Hematopoietic multipotent progenitor cell treated with erythropoietin and hydrocortisone succinate and interleukin-3 and kit ligand, for 8 days (in vitro differentiated cells): Measurements from ENCODE around the gene ANKS1A.
"Not testable (repeated sequence)": the region's sequence is repeated elsewhere in the genome, so short reads cannot be mapped to it uniquely, and the experiment has no call there.

Source experiments
- DNase-seq: peaks from one replicate; pipeline ENCODE4 v3.0.0-alpha.2; 2015

ANKS1A gene

DNA sequence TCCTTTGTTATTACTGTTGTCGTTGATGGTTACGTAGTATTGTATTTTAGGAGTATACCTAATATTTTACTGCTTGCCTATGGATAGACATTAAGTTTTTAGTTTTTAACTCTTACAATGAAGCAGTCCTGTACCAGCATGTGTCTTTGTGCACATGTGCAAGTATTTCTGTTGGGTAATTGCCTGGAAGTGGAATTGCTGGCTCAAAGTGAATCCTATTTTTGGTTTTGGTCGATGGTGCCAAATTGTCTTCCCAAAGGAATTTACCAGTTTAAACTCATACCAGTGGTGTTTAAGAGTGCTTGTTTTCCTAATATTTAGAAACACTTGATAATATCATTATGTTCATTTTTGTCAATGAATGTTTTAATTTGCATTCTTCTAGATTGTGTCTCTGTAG, 75.5 kb downstream of the ANKS1A start:
- no peak for DNase-seq

DNA sequence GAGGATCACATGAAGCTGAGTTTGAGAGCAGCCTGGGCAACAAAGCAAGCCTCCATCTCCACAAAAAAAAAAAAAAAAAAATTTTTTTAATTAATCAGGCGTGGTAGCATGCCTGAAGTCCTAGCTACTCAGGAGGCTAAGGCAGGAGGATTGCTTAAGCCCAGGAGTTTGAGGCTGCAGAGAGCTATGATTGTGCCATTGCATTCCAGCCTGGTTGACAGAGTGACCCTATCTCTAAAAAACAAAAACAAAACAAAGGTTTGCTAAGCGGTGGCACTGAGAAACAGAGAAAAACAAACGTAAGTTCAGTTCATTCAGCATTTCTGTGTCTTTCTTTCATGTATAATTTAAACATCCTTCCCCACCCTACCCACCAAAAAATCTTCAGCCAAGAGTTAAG, 78.4 kb downstream of the ANKS1A start:
- no peak for DNase-seq

DNA sequence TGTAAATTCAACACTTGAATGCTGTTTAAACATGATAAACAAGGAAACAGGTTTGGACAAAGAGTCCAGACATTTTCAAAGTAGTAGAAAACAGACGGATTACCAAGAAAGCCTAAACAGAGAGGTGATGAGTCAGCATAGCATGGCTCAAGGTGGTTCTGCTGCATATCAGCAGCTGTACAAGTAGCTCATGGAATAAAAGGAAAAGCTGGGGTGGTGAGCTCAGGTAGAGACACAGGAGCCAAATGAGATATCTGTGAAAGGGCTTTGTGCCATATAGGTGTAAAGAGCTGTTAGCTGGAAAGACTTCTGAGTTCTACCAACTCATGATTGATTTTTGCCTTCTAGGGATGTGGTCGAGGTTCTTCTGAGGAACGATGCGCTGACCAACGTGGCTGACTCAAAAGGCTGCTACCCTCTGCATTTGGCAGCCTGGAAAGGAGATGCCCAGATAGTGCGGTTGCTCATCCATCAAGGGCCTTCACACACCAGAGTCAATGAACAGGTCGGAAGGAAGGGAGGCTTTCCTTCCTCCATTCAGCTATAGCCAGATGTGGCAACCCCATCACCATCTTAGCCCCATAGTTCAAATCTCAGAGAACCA, 80.7 kb downstream of the ANKS1A start:
- peak; percentile 28 for DNase-seq

DNA sequence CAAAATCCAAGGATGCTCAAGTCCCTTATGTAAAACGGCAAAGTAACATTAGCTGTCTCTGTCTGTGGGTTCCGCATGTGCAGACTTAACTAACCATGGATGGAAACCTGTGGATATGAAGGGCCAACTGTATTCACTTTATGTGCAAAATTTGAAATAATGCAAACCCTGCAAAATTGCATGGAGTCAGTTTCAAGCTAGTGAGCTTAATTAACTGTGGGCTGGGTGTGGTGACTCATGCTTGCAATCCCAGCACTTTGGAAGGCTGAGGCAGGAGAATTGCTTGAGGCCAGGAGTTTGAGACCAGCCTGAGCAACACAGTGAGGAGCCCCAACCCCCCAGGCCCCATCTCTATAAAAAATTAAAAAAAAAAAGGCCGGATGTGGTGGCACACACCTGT, 81.4 kb downstream of the ANKS1A start:
- DNase-seq = no peak

DNA sequence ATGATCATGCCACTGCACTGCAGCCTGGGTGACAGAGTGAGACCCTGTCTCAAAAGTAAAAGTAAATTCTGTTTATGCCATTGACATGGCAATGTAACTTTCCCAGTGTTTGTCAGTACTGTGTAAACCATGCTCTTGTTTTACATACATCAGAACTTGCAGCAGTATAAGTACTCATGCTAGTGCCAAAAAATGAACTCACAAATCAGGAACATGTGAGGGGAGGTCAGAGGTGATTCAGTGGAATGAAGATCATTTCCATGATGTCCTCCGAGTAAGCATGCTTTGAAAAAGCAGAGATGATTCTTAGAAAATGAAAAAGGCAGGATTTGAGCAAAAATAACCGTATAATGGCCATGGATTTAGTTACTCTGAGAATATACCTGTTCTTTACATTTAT, 81.9 kb downstream of the ANKS1A start:
- DNase-seq = no peak

DNA sequence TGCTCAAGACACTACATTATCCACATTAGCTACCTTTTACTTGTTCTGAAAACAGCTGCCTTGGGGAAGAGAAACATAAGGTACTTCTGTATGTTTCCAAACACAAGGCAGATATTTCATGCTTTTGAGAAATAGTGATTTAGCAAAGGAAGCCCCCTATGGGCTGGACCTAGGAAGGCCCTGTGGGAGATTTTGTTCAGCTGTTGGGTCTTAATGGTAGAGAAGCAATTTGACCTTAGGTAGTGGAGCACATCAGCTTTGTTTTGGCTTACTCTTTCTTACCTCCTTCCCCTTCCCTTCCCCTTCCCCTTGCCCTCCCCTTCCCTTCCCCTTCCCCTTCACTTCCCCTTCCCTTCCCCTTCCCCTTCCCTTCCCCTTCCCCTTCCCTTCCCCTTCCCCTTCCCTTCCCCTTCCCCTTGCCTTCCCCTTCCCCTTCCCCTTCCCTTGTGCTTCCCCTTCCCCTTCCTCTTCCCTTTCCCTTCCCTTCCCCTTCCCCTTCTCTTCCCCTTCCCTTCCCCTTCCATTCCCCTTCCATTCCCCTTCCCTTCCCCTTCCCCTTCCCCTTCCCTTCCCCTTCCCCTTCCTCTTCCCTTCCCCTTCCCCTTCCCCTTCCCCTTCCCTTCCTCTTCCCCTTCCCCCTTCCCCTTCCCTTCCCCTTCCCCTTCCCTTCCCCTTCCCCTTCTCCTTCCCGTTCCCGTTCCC, 84.6 kb downstream of the ANKS1A start:
- no peak for DNase-seq

DNA sequence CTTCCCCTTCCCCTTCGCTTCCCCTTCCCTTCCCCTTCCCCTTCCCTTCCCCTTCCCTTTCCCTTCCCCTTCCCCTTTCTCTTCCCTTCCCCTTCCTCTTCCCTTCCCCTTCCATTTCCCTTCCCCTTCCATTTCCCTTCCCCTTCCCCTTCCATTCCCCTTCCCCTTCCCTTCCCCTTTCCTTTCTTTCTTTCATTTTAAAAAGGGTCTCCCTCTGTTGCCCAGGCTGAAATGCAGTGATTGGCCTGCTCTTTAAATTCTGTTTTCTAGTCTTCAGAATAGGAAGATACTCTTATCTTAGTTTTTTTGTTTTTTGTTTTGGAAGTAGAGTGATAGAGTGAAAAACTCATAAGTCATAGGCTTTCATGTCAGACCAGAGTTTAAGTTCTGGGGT, 85.2 kb downstream of the ANKS1A start:
- DNase-seq = no peak

DNA sequence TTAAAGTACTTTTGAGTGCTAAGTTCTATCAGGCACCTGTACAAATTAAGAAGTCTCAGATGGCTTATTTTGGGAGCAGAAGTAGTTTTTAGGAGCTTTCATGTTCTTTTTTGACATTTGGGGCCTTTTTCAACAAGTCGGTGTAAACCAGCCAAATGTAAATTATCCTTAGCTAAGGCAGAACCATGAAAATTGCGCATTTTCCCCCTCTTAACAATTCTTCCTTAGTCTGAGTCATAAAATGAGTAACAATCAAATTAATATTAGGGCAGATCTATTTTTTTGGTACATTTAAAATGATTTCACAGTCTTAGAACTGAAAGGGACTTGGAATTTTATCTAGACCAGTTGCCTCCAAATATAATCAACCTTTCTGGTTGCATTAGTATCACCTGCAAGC, 87.2 kb downstream of the ANKS1A start:
- DNase-seq = no peak

DNA sequence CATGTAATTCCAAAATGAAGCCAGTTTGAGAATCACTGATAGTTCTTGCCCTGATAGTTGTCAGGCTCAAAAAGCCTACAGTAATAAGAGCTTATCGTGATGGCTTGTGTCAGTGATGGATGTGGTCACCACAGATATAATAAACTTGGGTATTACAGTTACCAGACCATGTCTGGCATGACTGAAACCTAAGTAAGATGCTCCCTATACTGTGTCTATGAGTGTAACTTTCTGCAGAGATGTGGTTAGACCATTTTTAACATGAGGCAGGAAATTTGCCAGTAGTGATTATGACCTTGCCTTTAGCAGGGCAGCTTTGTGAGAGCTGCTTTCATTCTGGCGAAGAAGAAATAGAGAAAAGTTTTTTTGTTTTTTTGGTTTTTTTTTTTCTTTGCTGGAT, 90.2 kb downstream of the ANKS1A start:
- DNase-seq = no peak

DNA sequence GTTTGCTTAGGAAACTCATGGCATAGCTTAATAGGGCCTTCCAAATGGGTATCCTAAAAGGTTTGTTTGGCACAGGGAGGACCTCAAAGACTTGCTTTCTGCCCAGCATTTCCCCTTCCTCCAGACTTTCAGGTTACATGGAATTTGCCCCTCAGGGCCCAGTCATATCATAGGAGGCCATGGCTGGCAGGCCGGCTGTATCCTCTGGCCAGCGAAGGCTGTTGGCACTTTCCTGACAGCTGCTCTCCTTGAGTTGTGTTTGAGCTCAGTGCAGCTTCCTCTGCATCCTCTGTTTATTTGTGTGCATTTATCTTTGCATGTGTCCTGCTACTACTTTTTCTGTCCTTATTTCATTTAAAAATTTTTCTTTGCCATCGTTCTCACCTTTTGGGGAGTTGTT, 90.9 kb downstream of the ANKS1A start:
- no peak for DNase-seq

DNA sequence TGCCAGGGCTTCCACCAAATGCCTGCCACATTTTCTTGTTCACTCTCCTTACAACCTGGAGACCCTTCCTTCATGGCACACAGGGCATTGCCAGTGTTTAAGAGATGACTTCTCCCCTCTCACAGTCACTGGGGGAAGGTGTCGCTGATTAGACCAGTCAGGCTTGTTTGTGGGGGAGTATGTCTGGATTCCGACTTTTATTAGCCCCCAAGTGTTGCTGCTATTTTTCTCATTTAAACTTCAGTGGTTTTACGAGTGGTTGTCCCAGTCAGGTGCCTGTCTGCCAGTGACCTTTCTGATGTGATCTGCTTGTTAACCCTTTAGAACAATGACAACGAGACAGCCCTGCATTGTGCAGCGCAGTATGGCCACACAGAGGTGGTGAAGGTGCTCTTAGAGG, 92.3 kb downstream of the ANKS1A start:
- no peak for DNase-seq

DNA sequence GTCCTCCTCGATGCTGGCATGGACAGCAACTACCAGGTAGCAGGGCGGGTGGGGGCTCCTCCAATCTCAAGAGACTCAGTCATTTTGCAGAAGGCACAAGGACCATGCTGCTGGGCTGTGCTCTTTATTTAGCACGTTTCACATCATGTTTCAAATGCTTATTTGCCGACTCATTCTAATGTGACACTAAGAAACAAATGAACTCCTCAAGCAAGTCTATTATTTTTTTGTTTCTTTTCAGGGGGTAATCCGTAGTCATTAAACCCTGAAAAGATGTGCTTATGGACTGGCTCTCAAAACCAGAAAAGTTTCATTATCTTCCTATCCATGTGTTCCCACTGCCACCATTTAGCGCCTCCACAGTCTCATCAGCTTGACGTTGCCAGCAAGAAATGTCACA, 92.9 kb downstream of the ANKS1A start:
- DNase-seq = no peak

DNA sequence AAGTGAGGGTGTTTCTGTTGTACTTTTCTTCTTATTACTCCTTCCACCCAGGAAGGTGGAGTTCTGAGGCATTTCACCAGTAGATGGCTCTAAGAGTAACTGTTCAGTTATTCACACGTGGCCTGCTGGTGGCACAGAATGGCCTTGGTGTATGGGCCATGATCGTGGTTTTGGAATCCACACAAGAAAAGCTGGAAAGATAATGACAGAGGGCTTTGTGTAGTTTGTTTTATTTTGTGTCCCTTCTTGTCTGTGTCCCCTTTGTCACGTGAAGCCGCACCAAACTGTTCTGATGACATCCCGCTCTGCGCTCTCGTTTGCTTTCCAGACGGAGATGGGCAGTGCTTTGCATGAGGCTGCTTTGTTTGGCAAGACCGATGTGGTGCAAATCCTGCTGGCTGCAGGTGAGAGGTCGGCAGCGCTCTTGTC, 93.4 kb downstream of the ANKS1A start:
- peak; percentile 57 for DNase-seq

DNA sequence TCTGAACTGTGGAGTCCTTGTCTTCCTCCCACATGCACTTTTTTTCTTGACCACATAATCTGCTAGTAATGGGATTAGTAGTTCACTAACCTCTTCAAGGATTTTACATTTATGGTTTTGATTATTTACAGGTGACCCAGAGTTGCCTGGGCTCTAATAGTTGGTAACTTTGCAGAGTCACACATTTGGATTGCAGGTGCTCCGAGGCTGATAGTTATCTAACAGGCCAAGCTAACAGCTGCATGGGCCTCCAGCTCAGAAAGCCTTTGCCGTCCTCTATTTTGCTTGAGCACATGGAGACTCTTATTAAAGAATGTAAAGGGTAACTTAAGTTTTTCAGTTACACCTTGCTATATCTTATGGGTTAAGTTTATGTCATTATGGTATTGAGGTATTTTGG, 95.4 kb downstream of the ANKS1A start:
- DNase-seq = no peak

DNA sequence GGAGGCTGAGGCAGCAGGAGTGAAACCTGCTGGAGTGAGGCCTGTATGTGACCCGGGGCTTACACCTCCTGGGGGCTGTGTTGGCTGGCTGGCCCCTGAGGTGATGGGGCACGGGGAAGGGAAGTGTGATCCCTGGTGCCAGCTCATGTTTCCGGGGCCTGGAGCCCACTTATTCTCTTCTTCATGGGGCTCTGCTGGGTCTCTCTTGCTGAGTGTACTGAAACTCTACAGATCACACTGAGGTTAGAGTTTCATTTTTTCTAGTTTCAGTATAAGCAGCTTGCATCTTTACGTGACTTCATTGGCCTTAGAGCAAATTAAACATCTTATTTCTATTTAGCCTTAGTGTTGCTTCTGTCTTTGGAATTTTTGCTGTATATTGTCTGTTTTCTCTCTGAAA, 96.2 kb downstream of the ANKS1A start:
- DNase-seq = no peak

DNA sequence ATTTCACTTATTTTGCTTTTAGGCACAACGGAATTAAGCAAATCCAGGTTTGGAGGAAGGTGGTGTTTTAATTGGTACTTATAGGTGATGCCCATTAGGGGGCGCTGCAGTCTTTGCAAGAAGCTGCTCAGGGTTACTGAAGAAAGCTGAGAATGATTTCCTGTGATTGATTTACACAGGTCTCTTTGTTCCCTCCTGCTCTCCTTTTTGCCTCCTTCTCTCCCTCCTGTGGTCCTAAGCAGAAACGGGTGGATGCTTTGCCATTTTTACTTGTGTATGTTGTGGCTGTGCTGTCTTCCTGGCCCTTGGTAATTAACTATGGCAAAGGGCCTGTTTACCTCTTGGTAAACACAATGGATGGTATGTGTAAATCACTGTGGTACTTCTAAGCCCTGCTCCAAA, 97.8 kb downstream of the ANKS1A start:
- DNase-seq = peak; percentile 78

DNA sequence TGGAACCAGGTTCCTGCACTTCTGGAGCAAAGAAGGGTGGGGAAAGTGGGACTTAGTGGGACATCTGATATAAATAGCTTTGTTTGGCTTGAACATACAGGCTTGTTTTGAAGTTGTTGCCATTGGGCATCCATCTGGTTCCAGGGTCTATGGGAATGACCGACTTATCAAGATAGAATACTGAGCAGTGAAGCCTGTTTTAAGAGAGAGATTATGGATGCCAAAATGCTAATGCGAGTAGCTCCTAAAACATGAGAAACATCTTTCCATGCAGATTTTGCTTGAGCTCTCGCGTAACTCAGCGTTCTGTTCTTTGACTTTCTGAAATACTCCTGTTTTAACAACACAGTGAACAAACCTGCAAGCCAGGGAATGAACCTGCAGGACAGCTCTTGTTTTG, 98.5 kb downstream of the ANKS1A start:
- DNase-seq = no peak

DNA sequence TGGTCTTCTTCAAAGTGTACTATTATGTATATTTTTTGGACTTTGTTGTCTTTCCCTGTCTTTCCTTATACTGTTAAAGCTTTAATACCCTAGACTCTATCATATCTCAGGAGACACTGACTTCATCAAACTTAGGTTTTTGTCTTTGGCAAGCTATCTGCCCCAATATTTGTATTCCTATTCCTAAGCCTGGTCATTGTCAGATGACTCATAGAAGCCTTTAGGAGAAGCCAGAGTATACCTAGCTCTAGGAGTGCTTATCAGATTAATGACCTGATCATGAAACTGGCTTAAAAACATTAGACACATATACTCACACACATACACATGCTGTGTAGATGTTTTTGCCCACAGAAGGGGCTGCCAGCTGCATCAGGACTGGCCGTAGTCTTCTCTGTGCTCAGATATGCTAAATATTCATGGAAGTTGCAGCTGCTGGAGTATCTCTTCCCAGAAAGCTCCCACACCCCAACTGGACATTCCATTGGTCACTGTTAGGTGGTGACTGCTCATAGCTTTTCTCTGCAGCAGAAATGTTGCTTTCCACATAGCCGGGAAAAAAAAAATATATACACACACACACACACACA, 102.0 kb downstream of the ANKS1A start:
- DNase-seq = no peak

DNA sequence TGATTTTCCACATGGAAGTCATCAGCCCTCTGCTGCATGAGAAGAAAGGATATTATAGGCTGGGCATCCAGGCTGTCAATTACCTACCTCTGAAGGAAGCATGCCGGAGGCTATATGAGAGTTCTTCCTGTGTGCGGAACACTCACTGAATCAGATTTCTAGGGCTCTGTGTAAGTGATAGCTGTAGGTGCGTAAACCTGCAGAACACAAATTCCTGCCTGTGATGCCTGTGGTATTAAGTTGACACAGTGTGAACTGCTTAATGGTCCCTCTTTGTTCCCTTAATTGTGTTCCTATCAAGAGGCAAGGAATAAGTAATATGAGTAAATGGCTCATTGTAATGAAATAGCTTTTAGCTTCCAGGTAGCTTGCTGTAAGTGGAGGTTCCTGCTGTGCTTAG, 103.3 kb downstream of the ANKS1A start:
- DNase-seq = no peak

DNA sequence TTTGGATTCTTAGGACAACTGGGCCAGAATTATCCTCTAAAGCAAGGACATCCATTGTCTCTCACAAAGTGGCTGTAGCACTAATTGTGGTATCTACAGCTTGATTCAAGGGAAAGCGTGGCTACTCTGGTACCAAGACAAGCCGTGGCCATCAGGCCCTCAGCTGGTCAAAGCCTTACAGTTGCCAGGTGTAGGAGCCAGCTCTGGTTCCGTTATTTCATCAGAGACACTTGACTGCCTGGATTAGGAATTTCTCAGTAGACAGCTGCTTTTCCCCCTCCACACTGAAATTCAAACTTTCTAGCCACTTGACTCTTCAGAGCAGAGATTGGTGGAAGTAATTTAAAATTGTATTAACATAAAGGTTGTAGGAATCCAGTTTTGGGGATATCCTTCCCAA, 104.2 kb downstream of the ANKS1A start:
- no peak for DNase-seq

DNA sequence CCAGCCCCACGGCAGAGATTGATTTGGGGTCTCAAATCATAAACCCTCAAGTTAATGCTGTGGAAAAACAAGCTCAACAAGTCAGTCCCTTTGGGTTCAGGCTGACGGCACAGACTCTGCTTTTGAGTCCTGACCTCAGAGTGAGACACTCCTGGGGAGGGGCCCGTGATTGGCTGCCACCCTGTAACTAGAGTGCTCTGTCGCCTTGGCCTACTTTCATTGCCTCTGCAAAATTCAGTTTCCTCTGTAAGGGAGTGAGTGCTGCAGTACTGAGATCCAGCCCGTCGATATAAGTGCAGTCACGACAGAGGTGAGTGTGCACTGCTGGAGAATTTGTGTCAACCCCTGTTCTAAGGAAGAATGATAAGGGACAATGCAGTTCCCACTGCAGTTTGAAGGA, 105.6 kb downstream of the ANKS1A start:
- no peak for DNase-seq

DNA sequence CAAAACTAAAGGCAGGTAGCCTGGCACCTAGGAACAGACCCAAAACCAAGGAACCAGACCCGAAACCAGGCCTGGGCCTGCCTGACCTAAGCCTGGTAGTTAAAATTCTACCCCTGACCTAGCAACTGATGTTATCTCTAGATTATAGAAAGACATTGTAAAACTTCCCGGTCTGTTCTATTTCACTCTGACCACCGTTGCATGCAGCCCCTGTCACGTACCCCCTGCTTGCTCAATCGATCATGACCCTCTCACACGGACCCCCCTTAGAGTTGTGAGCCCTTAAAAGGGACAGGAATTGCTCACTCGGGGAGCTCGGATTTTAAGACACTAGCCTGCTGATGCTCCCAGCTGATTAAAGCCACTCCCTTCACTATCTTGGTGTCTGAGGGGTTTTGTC, 109.4 kb downstream of the ANKS1A start:
- DNase-seq = not testable (repeated sequence)

DNA sequence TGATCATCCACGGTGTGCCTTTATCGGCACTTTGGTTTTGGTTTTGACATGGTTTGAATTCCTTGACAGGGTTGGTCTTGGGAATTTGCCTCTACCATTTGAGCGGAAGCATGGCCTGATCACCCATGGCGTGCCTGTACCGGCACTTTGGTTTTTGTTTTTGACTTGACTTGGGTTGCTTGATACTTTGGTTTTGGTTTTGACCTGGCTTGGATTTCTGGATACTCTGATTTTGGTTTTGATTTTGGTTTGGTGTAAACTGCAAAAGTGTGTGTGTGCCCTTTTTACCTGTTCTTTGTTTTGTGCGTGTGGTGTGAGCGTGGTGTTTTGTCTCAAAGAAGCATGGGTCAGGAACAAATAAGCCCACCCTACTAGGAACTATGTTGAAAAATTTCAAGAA, 110.1 kb downstream of the ANKS1A start:
- DNase-seq = not testable (repeated sequence)

DNA sequence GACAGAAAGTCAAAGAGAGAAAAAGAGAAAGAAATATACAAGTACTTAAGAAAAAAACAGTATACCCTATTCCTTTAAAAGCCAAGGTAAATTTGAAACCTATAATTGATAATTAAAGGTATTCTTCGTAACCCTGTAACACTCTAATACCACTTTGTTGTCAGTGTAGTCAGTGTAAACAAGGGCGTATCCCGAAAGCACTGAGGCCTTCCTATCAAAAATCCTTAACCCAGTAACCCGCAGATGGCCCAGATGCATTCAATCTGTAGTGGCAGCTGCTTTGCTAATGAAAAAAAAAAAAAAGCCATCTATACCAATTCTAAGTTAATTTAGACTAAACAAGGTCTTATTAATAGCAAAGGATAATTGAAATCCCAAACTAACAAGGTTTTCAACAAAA, 110.9 kb downstream of the ANKS1A start:
- DNase-seq = not testable (repeated sequence)

DNA sequence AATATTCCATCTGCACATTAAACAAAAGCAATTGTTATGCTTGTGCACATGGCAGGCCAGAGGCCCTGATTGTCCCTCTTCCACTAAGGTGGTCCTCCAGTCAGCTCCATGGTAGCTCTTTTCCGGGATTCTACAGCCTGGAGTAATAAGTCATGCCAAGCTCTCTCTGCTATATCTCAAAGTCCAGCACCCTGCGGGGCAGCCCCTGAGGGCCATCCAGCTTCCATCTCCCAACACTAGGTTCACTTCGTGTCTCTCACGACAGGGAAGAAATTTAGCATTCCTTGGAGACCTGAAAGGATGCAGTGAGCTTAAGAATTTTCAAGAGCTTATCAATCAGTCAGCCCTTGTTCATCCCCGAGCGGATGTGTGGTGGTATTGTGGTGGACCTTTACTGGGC, 112.3 kb downstream of the ANKS1A start:
- not testable (repeated sequence) for DNase-seq
